ENCODE data around the gene MTA1.

- no peak for TF ChIP-seq YY1 (IDR thresholded peaks at IDR 0.05; ENCODE audit: insufficient read depth, insufficient read length)
- TF ChIP-seq ZNF274 (IDR thresholded peaks at IDR 0.05; ENCODE audit: low read depth, low read length), result no peak
- no peak for TF ChIP-seq SUZ12 (IDR thresholded peaks at IDR 0.05; ENCODE audit: extremely low read depth, insufficient read depth, insufficient read length)
Observed at GRCh38 chr14:105383083-105383730, 36.4 kb upstream of the MTA1 start.
